H1 (cell line): ENCODE results near the gene SLC25A28. TPM values are rescaled to one million over a fixed set of nuclear protein-coding genes. Genes with fewer than 3 reads are reported as not detected.

Source experiments
- CTCF ChIA-PET: fragments of 300-600 bp; sonication (Branson Sonifier 250); formaldehyde crosslinking; loops from one replicate; lab custom pipeline; 2021; ENCODE audit not compliant: partially characterized antibody; lab: Charles Lee
- POLR2A ChIA-PET: fragments of 300-600 bp; sonication (Branson Sonifier 250); formaldehyde crosslinking; loops from one replicate; lab custom pipeline; 2021; ENCODE audit warnings: inconsistent platforms; ENCODE audit not compliant: partially characterized antibody; lab: Charles Lee
- DNase-seq, 2 experiments: peaks; one replicate each; pipeline versions ENCODE4 v3.0.0 to v3.0.0-alpha.2; 2010 to 2022; ENCODE audit warnings: low spot score in 2 of 2, low read depth in 1 of 2, mixed read lengths in 1 of 2
- FAIRE-seq: peaks from 2 replicates; lab custom pipeline; 2011; peaks lifted over from hg19 to GRCh38; lab: Jason Lieb, UNC
- H2AFZ ChIP-seq: 2 replicates; pipeline ENCODE4 v1.8.1; 2012; ENCODE audit warnings: low read length, inconsistent platforms
- H2AK5ac ChIP-seq: 2 replicates; pipeline ENCODE4 v1.6.1; 2013; ENCODE audit warnings: low read depth, low read length
- H2BK120ac ChIP-seq: replicated peaks from 2 replicates; pipeline ENCODE3; 2013; ENCODE audit warnings: low read depth, low read length, inconsistent platforms
- H2BK12ac ChIP-seq: 2 replicates; pipeline ENCODE4 v1.6.1; 2013; ENCODE audit warnings: low read depth, low read length
- H2BK15ac ChIP-seq: 2 replicates; pipeline ENCODE4 v1.6.1; 2013; ENCODE audit warnings: low read length
- H2BK20ac ChIP-seq: 2 replicates; pipeline ENCODE4 v1.6.1; 2013; ENCODE audit warnings: low read length
- H2BK5ac ChIP-seq: 2 replicates; pipeline ENCODE4 v1.6.1; 2013; ENCODE audit warnings: low read depth, low read length
- H3K14ac ChIP-seq: 2 replicates; pipeline ENCODE4 v1.6.1; 2013; ENCODE audit warnings: inconsistent platforms; ENCODE audit not compliant: insufficient read length
- H3K18ac ChIP-seq: 2 replicates; pipeline ENCODE4 v1.6.1; 2013; ENCODE audit warnings: low read length; ENCODE audit errors: extremely low read depth
- H3K23ac ChIP-seq: 2 replicates; pipeline ENCODE4 v1.6.1; 2013; ENCODE audit warnings: inconsistent platforms; ENCODE audit not compliant: insufficient read length
- H3K23me2 ChIP-seq: 2 replicates; pipeline ENCODE4 v1.6.1; 2013; ENCODE audit warnings: low read depth, low read length
- H3K27ac ChIP-seq: 2 replicates; pipeline ENCODE4 v1.6.1; 2011; ENCODE audit warnings: low read depth, low read length, inconsistent platforms
- H3K27me3 ChIP-seq, 4 experiments: replicated peaks in 1 of 4; 1 replicate in 1 of 4; 2 replicates in 3 of 4; pipeline versions ENCODE4 v1.6.1 to v1.8.1; 2011 to 2013; ENCODE audit warnings: low read length in 3 of 4, mild to moderate bottlenecking in 3 of 4, inconsistent platforms in 2 of 4, mixed read lengths in 2 of 4, moderate library complexity in 1 of 4; ENCODE audit not compliant: control insufficient read depth in 3 of 4, insufficient read depth in 3 of 4; ENCODE audit errors: extremely low read depth in 1 of 4
- H3K36me3 ChIP-seq, 4 experiments: 2 replicates each; pipeline versions ENCODE4 v1.6.1 to v1.8.1; 2011 to 2013; ENCODE audit warnings: mild to moderate bottlenecking in 4 of 4, low read length in 3 of 4, moderate library complexity in 2 of 4, control low read depth in 1 of 4, inconsistent platforms in 1 of 4; ENCODE audit not compliant: insufficient read depth in 4 of 4, control insufficient read depth in 2 of 4
- H3K4ac ChIP-seq: replicated peaks from 2 replicates; pipeline ENCODE3; 2013; ENCODE audit warnings: low read length, low read depth, mixed read lengths, inconsistent platforms; ENCODE audit not compliant: insufficient read length
- H3K4me1 ChIP-seq, 4 experiments: replicated peaks in 1 of 4; 1 replicate in 1 of 4; 2 replicates in 3 of 4; pipeline versions ENCODE4 v1.6.1 to v1.8.1; 2011 to 2013; ENCODE audit warnings: low read length in 3 of 4, inconsistent platforms in 2 of 4, mixed read lengths in 1 of 4; ENCODE audit not compliant: insufficient read depth in 4 of 4, control insufficient read depth in 3 of 4
- H3K4me2 ChIP-seq, 2 experiments: 2 replicates each; pipeline versions ENCODE4 v1.6.1 to v1.8.1; 2011 to 2013; ENCODE audit warnings: low read depth in 2 of 2, low read length in 2 of 2, control low read depth in 1 of 2, inconsistent platforms in 1 of 2, mild to moderate bottlenecking in 1 of 2; ENCODE audit not compliant: insufficient read depth in 1 of 2
- H3K4me3 ChIP-seq, 4 experiments: fragments of 200-600, 300-600 bp in 1 of 4; sonication (generic), shearing (Covaris generic), sonication (Bioruptor Twin) in 1 of 4; 2 replicates each; pipeline versions ENCODE4 v1.5.1 to v1.8.1; 2011 to 2016; ENCODE audit warnings: low read length in 4 of 4, low read depth in 3 of 4, control low read depth in 2 of 4, inconsistent platforms in 2 of 4, mild to moderate bottlenecking in 2 of 4, mixed read lengths in 1 of 4, moderate library complexity in 1 of 4; ENCODE audit not compliant: insufficient read depth in 2 of 4; ENCODE audit errors: extremely low read depth in 1 of 4
- H3K56ac ChIP-seq: replicated peaks from 2 replicates; pipeline ENCODE3; 2013; ENCODE audit warnings: low read depth, mild to moderate bottlenecking, mixed read lengths, low read length, inconsistent platforms; ENCODE audit not compliant: insufficient read length
- H3K79me1 ChIP-seq: 2 replicates; pipeline ENCODE4 v1.6.1; 2013; ENCODE audit warnings: low read depth, low read length, control low read depth
- H3K79me2 ChIP-seq, 2 experiments: 2 replicates each; pipeline versions ENCODE4 v1.6.1 to v1.8.1; 2012 to 2013; ENCODE audit warnings: low read length in 2 of 2, mild to moderate bottlenecking in 2 of 2, inconsistent platforms in 1 of 2; ENCODE audit not compliant: insufficient read depth in 2 of 2, control insufficient read depth in 1 of 2
- H3K9ac ChIP-seq, 4 experiments: replicated peaks in 1 of 4; 1 replicate in 1 of 4; 2 replicates in 3 of 4; pipeline versions ENCODE4 v1.6.1 to v1.8.1; 2011 to 2013; ENCODE audit warnings: low read depth in 3 of 4, low read length in 3 of 4, control low read depth in 2 of 4, mild to moderate bottlenecking in 2 of 4, moderate library complexity in 2 of 4, inconsistent platforms in 1 of 4; ENCODE audit errors: extremely low read depth in 1 of 4
- H3K9me3 ChIP-seq, 2 experiments: 2 replicates each; pipeline versions ENCODE4 v1.6.1 to v1.8.1; 2012 to 2013; ENCODE audit warnings: mild to moderate bottlenecking in 2 of 2, moderate library complexity in 2 of 2, control low read depth in 1 of 2, inconsistent platforms in 1 of 2, low read depth in 1 of 2, low read length in 1 of 2, mixed read lengths in 1 of 2; ENCODE audit not compliant: insufficient read depth in 2 of 2
- H4K20me1 ChIP-seq, 2 experiments: replicated peaks in 1 of 2; 2 replicates each; pipeline versions ENCODE3 to v1.8.1; 2011 to 2013; ENCODE audit warnings: inconsistent platforms in 2 of 2, low read length in 2 of 2, mild to moderate bottlenecking in 1 of 2; ENCODE audit not compliant: insufficient read depth in 2 of 2, control insufficient read depth in 1 of 2
- H4K5ac ChIP-seq: 2 replicates; pipeline ENCODE4 v1.6.1; 2013; ENCODE audit warnings: low read length, low read depth, mixed read lengths, inconsistent platforms; ENCODE audit not compliant: insufficient read length
- H4K8ac ChIP-seq: 2 replicates; pipeline ENCODE4 v1.8.0; 2013; ENCODE audit warnings: mild to moderate bottlenecking, moderate library complexity, low read length, inconsistent platforms; ENCODE audit not compliant: insufficient read depth; ENCODE audit errors: extremely low read depth
- H4K91ac ChIP-seq: replicated peaks from 2 replicates; pipeline ENCODE3; 2013; ENCODE audit warnings: low read length, mixed read lengths, inconsistent platforms; ENCODE audit not compliant: insufficient read length
- ASH2L ChIP-seq: fragments of 200-600, 300-600 bp; sonication (generic); IDR thresholded peaks from one replicate; pipeline ENCODE4 v1.7.1; 2017; ENCODE audit warnings: low read length
- BACH1 ChIP-seq: IDR thresholded peaks from 2 replicates; pipeline ENCODE4 v1.6.1; 2012; ENCODE audit warnings: low read length, improper control_type of control experiment
- CHD1 ChIP-seq: IDR thresholded peaks from 2 replicates; pipeline ENCODE4 v1.6.1; 2012; ENCODE audit warnings: low read depth, low read length, improper control_type of control experiment
- EZH2 ChIP-seq: fragments of 200-600 bp; sonication (generic); IDR thresholded peaks from 2 replicates; pipeline ENCODE4 v1.7.1; 2012; ENCODE audit warnings: low read depth, mild to moderate bottlenecking, moderate library complexity, low read length, inconsistent platforms; ENCODE audit not compliant: severe bottlenecking
- GTF2F1 ChIP-seq: IDR thresholded peaks from 2 replicates; pipeline ENCODE4 v1.6.1; 2012; ENCODE audit warnings: low read depth, low read length, improper control_type of control experiment, borderline replicate concordance
- HDAC6 ChIP-seq: IDR thresholded peaks from one replicate; pipeline ENCODE4 v1.7.1; 2012; ENCODE audit warnings: low read depth, mild to moderate bottlenecking, inconsistent platforms, low read length, moderate library complexity
- JUND ChIP-seq: IDR thresholded peaks from 2 replicates; pipeline ENCODE4 v1.6.1; 2011; ENCODE audit warnings: mild to moderate bottlenecking, improper control_type of control experiment, low read length
- KDM5A ChIP-seq: fragments of 200-600 bp; IDR thresholded peaks from 2 replicates; pipeline ENCODE4 v1.7.1; 2012; ENCODE audit warnings: mild to moderate bottlenecking, low read length, inconsistent platforms, mixed read lengths
- NANOG ChIP-seq: IDR thresholded peaks from 2 replicates; pipeline ENCODE4 v1.6.1; 2011; ENCODE audit warnings: low read length, low read depth, mild to moderate bottlenecking, inconsistent platforms; ENCODE audit not compliant: insufficient read depth, poor library complexity, severe bottlenecking
- PHF8 ChIP-seq: fragments of 200-600 bp; sonication (generic); conservative IDR thresholded peaks from 2 replicates; pipeline ENCODE4 v1.7.1; 2012; ENCODE audit warnings: low read depth, mild to moderate bottlenecking, inconsistent platforms, low read length, moderate library complexity
- POLR2A ChIP-seq, 2 experiments: IDR thresholded peaks; 1 replicate in 1 of 2; 2 replicates in 1 of 2; pipeline ENCODE4 v1.6.1; 2011; ENCODE audit warnings: low read depth in 2 of 2, low read length in 2 of 2, mild to moderate bottlenecking in 2 of 2; ENCODE audit errors: control extremely low read depth in 1 of 2
- SAP30 ChIP-seq: fragments of 300-600 bp; sonication (generic); IDR thresholded peaks from 2 replicates; pipeline ENCODE4 v1.7.1; 2012; ENCODE audit warnings: low read length, moderate library complexity, mild to moderate bottlenecking, inconsistent platforms; ENCODE audit not compliant: insufficient read depth, insufficient replicate concordance
- SP1 ChIP-seq: IDR thresholded peaks from 2 replicates; pipeline ENCODE4 v1.6.1; 2011; ENCODE audit warnings: low read depth, low read length
- SRF ChIP-seq: IDR thresholded peaks from 2 replicates; pipeline ENCODE4 v1.6.1; 2011; ENCODE audit warnings: mild to moderate bottlenecking, low read depth, low read length, moderate library complexity
- TAF7 ChIP-seq: optimal IDR thresholded peaks from 2 replicates; pipeline ENCODE3; 2011; ENCODE audit warnings: low read depth, mild to moderate bottlenecking, inconsistent platforms, low read length, moderate library complexity, borderline replicate concordance
- WGBS, 2 experiments: shearing (Covaris generic) in 1 of 2; methylation state at CpG; one replicate each; pipeline versions ENCODE4 v1.1.6 to v1.1.7; 2013 to 2015; ENCODE audit warnings: low lambda C conversion rate in 2 of 2, mixed read lengths in 2 of 2, inconsistent platforms in 1 of 2, low coverage in 1 of 2, missing lambda C conversion rate in 1 of 2; ENCODE audit not compliant: insufficient replicate concordance in 2 of 2, insufficient coverage in 1 of 2, insufficient read length in 1 of 2; ENCODE audit errors: extremely low coverage in 1 of 2, missing lambda C conversion rate in 1 of 2; 5-methylcytosine and 5-hydroxymethylcytosine counted together
- polyA plus RNA-seq, 7 experiments: library from polyadenylated mRNA; depleted of rRNA in 3 of 7; stranded (reverse) in 5 of 7; unstranded in 2 of 7; fragments of >200 nt in 5 of 7; fragments of 200-250 nt in 2 of 7; gene quantifications; 1 replicate in 5 of 7; 2 replicates in 1 of 7; 4 replicates in 1 of 7; pipeline versions ENCODE4 v1.2.1 to v1.2.3, GENCODE V29; 2011 to 2013; ENCODE audit warnings: missing spikeins in 2 of 7, mixed read lengths in 2 of 7
- total RNA-seq: library from RNA; stranded (reverse); fragmentation: NEBNext Ultra II Directional; extraction: Animal tissue kit (Norgen Biotek cat#: 25700); gene quantifications from 2 replicates; pipeline ENCODE4 v1.2.1, GENCODE V29; 2021

Gene SLC25A28
- total and polyA plus RNA-seq, 2 of the 8 experiments (the other 6 are each of a cell fraction or from before 2014, with no cell fraction given), result 17.2 to 18.5 TPM

GRCh38 chr10:99631496-99631895 lies 11.3 kb upstream of the SLC25A28 start:
- DNase-seq, result no peak
- Histone ChIP-seq H3K56ac (no peak overlapping the region), H3K27ac (no peak overlapping the region), H3K79me1 (no peaks in the 10 kb centered on the region)
- TF ChIP-seq HDAC6 (no peak), KDM5A (no peak), TAF7 (no peak), BACH1 (no peak), ASH2L (no peak), NANOG (no peak), SP1 (no peak), EZH2 (no peak), PHF8 (no peak), SAP30 (no peak), CHD1 (no peak), GTF2F1 (no peak), JUND (no peak), POLR2A (IDR thresholded peaks at IDR 0.05; ENCODE audit: control extremely low read depth in 1 of 2, low read depth in 2 of 2, low read length in 2 of 2) (no peak), SRF (no peak)
- TF ChIP-seq, all 59 proteins: peak for 0
- ChIA-PET POLR2A (interaction anchor here (1.6 kb wide), 1 partner anchor 9 kb away, joined by 4 read pairs; no protein-coding TSS in a partner anchor), CTCF (interaction anchor here (0.6 to 1.3 kb wide), 3 partner anchors 9 to 19 kb away, joined by 3 to 4 read pairs (median 3); no protein-coding TSS in a partner anchor)
- Histone ChIP-seq H2BK15ac (no peak overlapping the region), H2BK20ac (no peak overlapping the region), H2BK5ac (no peak overlapping the region), H2AFZ (no peak overlapping the region), H3K18ac (no peak overlapping the region), H4K20me1 (no peaks in the 10 kb centered on the region), H2BK120ac (no peak overlapping the region), H4K91ac (no peak overlapping the region), H3K4ac (no peak overlapping the region), H3K23ac (no peak overlapping the region), H2BK12ac (no peak overlapping the region), H3K36me3 (no peaks in the 10 kb centered on the region), H2AK5ac (no peak overlapping the region), H3K27me3 (no peaks in the 10 kb centered on the region), H3K4me3 (no peak overlapping the region), H3K9ac (no peak overlapping the region), H3K4me2 (no peak overlapping the region), H3K79me2 (no peaks in the 10 kb centered on the region), H3K14ac (no peak overlapping the region), H3K23me2 (no peaks in the 10 kb centered on the region), H4K5ac (no peak overlapping the region), H3K9me3 (no peaks in the 10 kb centered on the region), H3K4me1 (peaks cover 0 to 2% (median 0%) of the 10 kb centered on the region in 4 experiments; a peak in 1 of 7 replicates), H4K8ac (no peak overlapping the region)
- WGBS, 2 experiments, result 77% methylated on average over 3 of the region's 3 CpGs; no CpG with 5 or more reads in 1 of the 2 experiments
- no peak for FAIRE-seq
